Brain microvascular endothelial cell (primary cell): ENCODE results near the gene KRTAP19-2.

Experiments
- DNase-seq: peaks from one replicate; pipeline ENCODE4 v3.0.0-alpha.2; 2020
- H3K27ac ChIP-seq: fragments of 250-450 bp; sonication (Bioruptor Pico); 2 replicates; pipeline ENCODE4 v1.5.1; 2020; ENCODE audit warnings: mild to moderate bottlenecking, moderate library complexity
- H3K27me3 ChIP-seq: fragments of 250-450 bp; sonication (Bioruptor Pico); replicated peaks from 2 replicates; pipeline ENCODE4 v1.5.1; 2020; ENCODE audit warnings: mild to moderate bottlenecking
- H3K36me3 ChIP-seq: fragments of 250-450 bp; sonication (Bioruptor Pico); replicated peaks from 2 replicates; pipeline ENCODE4 v1.5.1; 2020; ENCODE audit warnings: mild to moderate bottlenecking
- H3K4me3 ChIP-seq: 2 replicates; pipeline ENCODE4 v1.5.1; 2011; ENCODE audit warnings: low read depth, mild to moderate bottlenecking, control low read depth, low read length, moderate library complexity
- CTCF ChIP-seq: IDR thresholded peaks from 2 replicates; pipeline ENCODE4 v1.5.1; 2011; ENCODE audit warnings: low read depth, mild to moderate bottlenecking, moderate library complexity, low read length, control low read depth, inconsistent platforms; ENCODE audit errors: missing control alignments
- in situ Hi-C: cut with HindIII; loops from 2 replicates; pipeline ENCODE4 v1.10.0; 2017; ENCODE audit warnings: low sequenced_read_pairs, low pct_ligation_motif_present

KRTAP19-2 gene

GRCh38 chr21:30439975-30440374 lies 47.3 kb downstream of the KRTAP19-2 start, which contains the start of gene KRTAP15-1:
Gene KRTAP15-1 (plus strand): TSS chr21:30440275. CDS start chr21:30440328, 53 bp downstream.
- no peak for DNase-seq
- H3K4me3 ChIP-seq = no peak within 1 kb of the TSS
- H3K27me3 ChIP-seq = no peaks in the 10 kb centered on the region
- H3K36me3 ChIP-seq = no peaks in the 10 kb centered on the region
- TF ChIP-seq CTCF = no peak
- H3K27ac ChIP-seq = no peak within 1 kb of the TSS
- in situ Hi-C loops = no loop called here
